ENCODE measurements around the gene SPEF1. TPM values are rescaled to one million over a fixed set of nuclear protein-coding genes. Genes with fewer than 3 reads are reported as not detected.

The SPEF1 gene
- polyA plus RNA-seq, 3 donors: 1.3 to 2.0 (median 2.0) TPM

- DNase-seq (ENCODE audit: low read depth in 3 of 3, low spot score in 2 of 3): no peak
Measured at GRCh38 chr20:3733119-3733995, 47.9 kb downstream of the SPEF1 start.

GRCh38 chr20:3732327-3733118 is 48.7 kb downstream of the SPEF1 start, which contains the start of gene HSPA12B:
Gene HSPA12B, plus strand, starts transcription at chr20:3732685. Its CDS starts 5,990 bp downstream, at chr20:3738675.
- no peak for DNase-seq (ENCODE audit: low read depth in 3 of 3, low spot score in 2 of 3)

- no peak for DNase-seq (ENCODE audit: low read depth in 3 of 3, low spot score in 2 of 3)
Measured at GRCh38 chr20:3731944-3732326, 49.3 kb downstream of the SPEF1 start.

GRCh38 chr20:3730803-3731672 is 50.2 kb downstream of the SPEF1 start:
- DNase-seq (ENCODE audit: low read depth in 3 of 3, low spot score in 2 of 3): no peak

GRCh38 chr20:3729811-3730540 is 51.3 kb downstream of the SPEF1 start:
- no peak for DNase-seq (ENCODE audit: low read depth in 3 of 3, low spot score in 2 of 3)

DNA sequence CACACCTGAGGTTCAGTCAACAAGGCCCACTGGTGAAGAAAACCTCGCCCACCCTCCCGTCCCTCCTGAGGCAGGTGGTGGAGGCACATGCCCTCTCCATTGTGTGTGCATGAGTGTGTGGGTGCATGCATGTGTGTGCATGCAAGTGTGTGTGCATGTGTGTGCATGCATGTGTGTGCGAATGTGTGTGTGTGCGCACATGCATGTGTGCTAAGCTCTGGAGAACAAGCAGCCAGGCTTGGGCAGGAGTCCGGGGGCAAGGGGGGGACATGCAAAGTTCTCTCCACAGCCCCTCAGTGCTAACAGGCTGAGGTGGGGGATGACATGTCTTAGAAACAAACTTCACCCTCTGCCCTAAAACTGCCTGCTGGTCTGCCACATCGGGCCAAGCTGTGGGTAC is 51.9 kb downstream of the SPEF1 start:
- no peak for DNase-seq (ENCODE audit: low read depth in 3 of 3, low spot score in 2 of 3)

DNA sequence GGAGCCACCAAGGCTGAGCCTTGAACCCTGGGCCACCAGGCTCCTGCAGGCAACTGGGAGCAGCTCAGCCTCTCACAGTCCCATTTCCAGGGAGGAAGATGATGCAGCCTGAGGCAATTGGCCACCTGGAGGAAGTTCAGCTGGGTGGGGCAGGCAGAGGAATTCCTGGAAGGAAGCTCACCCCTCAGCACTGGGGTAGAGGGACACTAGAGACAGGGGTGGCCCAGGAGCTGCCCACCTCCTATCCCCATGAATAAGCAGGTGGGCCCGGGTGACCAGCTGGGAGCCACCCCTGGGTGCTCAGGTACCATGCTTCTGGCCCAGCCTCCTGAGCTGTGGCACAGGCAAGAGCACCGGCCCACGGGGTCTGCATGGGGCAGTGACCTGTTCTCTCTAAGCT is 52.4 kb downstream of the SPEF1 start:
- DNase-seq (ENCODE audit: low read depth in 3 of 3, low spot score in 2 of 3): no peak

DNA sequence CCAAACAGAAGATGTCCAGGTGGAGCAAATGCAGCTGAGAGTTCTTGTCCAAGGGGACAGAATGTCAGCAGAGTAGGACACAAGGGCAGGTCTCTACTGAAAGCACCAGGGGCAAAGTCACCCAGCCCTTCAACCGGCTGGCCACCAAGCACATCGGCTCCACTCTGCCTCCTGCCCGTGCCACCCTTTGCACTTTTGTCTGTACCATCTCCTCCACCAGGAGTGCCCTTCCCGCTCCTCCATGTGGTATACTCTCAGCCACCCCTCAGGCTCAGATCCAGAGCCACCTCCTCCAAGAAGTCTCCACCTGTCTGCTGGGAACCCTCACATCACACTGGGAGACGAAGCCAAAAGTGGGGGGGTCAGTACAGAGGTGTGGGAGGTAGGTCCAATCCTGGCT is 52.9 kb downstream of the SPEF1 start:
- DNase-seq (ENCODE audit: low read depth in 3 of 3, low spot score in 2 of 3): no peak

Other genes with a start within 250 kb of the SPEF1 start
- not detected for gene GFRA4, start 118.0 kb downstream of the SPEF1 start, polyA plus RNA-seq (ENCODE audit: insufficient read length in 3 of 3)
- gene ADAM33, start 99.4 kb downstream of the SPEF1 start, polyA plus RNA-seq (ENCODE audit: insufficient read length in 3 of 3): 1 to 10 TPM; 3.9 to 5.1 (median 4.2) TPM
- under 1 TPM; 0.58 to 0.72 (median 0.60) TPM for gene SIGLEC1, start 68.8 kb downstream of the SPEF1 start, polyA plus RNA-seq (ENCODE audit: insufficient read length in 3 of 3)
- 10 to 100 TPM; 12.8 to 13.1 (median 13.0) TPM for gene HSPA12B, start 48.8 kb downstream of the SPEF1 start, polyA plus RNA-seq (ENCODE audit: insufficient read length in 3 of 3)
- gene ADISSP, start 13.7 kb downstream of the SPEF1 start, polyA plus RNA-seq (ENCODE audit: insufficient read length in 3 of 3): 10 to 100 TPM; 18.0 to 23.7 (median 20.3) TPM
- gene CENPB, start 5.3 kb upstream of the SPEF1 start, polyA plus RNA-seq (ENCODE audit: insufficient read length in 3 of 3): 10 to 100 TPM; 34.3 to 41.0 (median 38.6) TPM
- 10 to 100 TPM; 28.9 to 34.5 (median 34.0) TPM for gene CDC25B, start 14.9 kb upstream of the SPEF1 start, polyA plus RNA-seq (ENCODE audit: insufficient read length in 3 of 3)
- 1 to 10 TPM; 8.1 to 9.3 (median 8.4) TPM for gene AP5S1, start 39.1 kb upstream of the SPEF1 start, polyA plus RNA-seq (ENCODE audit: insufficient read length in 3 of 3)
- gene MAVS, start 65.4 kb upstream of the SPEF1 start, polyA plus RNA-seq (ENCODE audit: insufficient read length in 3 of 3): 10 to 100 TPM; 23.9 to 28.3 (median 25.2) TPM
- 10 to 100 TPM; 33.0 to 42.2 (median 39.7) TPM for gene PANK2, start 107.9 kb upstream of the SPEF1 start, polyA plus RNA-seq (ENCODE audit: insufficient read length in 3 of 3)
- 10 to 100 TPM; 19.7 to 21.4 (median 20.9) TPM for gene RNF24, start 234.1 kb upstream of the SPEF1 start, polyA plus RNA-seq (ENCODE audit: insufficient read length in 3 of 3)

All from right renal cortex interstitium (tissue), 3 donors.